HT1080 (cell line): ENCODE data around the gene ERICH4. TPM values are rescaled to one million over a fixed set of nuclear protein-coding genes. Genes with fewer than 3 reads are reported as not detected.
"Not testable (repeated sequence)": the region's sequence is repeated elsewhere in the genome, so short reads cannot be mapped to it uniquely, and the experiment has no call there.

Source experiments
- DNase-seq: peaks from one replicate; pipeline ENCODE4 v3.0.0-alpha.2; 2015; ENCODE audit warnings: low read depth
- total RNA-seq: library from RNA; depleted of rRNA; stranded (reverse); fragments of >200 nt; shearing (Covaris generic); gene quantifications from 2 replicates; pipeline ENCODE4 v1.2.3, GENCODE V29; 2014

ERICH4 gene
- total RNA-seq, 1 experiment from 2014 or later: not detected

DNA sequence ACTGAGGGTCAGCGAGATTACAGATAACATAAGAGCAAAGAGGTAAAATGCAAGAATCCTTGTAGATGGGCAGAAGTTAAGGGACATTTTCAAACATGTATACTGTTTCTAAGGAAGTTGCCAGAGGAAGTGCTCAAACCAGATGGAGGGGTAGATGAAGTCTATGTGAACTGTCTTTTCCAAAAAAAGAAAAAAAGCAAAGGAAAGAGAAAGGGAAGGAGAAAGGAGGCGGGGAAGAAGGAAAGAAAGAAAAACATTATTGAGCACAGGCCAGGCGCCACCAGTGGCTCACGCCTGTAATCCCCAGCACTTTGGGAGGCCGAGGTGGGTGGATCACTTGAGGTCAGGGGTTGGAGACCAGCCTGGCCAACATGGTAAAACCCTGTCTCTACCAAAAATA lies 8.5 kb upstream of the ERICH4 start:
- DNase-seq: no peak

DNA sequence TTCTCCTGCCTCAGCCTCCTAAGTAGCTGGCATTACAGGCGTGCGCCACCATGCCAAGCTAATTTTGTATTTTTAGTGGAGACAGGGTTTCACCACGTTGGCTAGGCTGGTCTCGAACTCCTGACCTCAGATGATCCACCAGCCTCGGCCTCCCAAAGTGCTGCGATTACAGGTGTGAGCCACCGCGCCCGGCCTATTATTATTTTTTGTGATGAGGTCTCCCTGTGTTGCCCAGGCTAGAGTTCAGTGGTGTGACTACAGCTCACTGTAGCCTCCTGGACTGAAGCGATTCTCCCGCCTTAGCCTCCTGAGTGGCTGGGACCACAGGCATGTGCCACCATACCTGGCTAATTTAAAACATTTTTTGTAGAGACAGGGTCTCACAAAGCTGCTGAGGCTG lies 7.6 kb upstream of the ERICH4 start:
- not testable (repeated sequence) for DNase-seq

DNA sequence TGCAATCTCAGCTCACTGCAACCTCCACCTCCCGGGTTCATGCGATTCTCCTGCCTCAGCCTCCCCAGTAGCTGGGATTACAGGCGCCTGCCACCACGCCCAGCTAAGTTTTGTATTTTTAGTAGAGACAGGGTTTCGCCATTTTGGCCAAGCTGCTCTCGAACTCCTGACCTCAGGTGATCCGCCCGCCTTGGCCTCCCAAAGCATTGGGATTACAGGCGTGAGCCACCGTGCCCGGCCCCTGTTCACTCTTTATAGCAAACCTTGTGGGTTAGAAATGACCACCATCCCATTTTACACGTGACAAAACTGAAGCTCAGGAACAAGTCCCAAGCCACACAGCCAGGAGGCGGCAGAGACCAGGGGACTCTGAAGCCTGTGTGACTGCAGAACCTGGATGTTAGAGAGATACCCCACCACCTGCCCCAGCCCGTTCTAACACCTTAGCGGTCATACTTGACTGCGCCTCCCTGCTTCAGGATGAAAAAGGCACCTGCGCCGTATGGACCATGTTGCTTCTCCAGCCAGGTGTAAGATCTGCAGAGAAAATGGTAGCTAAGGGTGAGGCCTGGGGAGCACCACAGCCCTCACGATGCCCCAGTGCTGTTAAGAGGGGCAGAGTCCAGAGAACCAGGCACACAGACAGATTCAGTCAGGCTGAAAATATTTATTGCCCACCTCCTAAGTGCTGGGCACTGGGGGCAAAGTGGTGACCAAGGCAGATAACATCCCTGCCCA lies 6.9 kb upstream of the ERICH4 start:
- no peak for DNase-seq

DNA sequence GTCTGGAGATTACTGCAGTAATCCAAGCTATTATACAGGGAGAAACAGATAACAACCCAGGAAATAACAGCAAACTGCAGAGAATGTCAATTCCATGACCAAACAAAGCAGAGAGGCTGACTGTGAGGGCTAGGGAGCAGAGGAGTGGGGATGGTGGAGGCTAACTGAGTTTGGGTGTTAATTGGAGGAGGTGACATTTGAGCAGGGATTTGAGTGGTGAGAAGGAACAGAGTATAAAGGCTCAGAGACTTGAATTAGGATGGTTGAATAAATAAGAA lies 6.3 kb upstream of the ERICH4 start:
- DNase-seq: no peak

DNA sequence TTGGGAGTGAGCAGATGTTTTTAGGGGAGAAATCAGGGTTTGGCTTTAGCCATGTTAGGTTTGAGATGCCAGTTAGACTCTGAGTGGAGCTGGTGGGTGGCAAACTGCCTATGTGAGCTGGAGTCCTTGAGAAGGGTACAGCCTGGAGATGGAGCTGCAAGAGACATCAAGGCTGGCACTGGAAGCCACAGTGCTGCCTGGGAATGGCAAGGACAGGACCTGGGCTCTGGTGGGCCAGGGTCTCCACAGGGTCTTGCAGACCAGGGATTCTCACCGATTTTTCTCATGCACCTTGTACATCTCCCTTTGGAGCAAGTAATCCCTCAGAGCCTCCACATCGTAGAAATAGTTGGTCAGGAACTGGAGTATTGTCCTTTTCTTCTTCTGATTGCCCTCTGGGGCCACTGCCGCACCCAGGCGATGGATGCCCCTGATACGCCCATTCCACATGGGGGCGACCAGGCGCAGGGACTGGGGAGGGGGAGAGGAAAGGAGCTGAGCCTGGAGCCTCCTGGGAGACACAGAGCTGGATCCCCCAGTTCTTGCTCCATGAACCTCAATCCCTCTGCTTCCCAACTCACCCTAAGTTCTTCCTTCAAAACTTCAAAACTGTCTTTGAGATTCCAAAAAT lies 4.9 kb upstream of the ERICH4 start:
- DNase-seq: no peak

DNA sequence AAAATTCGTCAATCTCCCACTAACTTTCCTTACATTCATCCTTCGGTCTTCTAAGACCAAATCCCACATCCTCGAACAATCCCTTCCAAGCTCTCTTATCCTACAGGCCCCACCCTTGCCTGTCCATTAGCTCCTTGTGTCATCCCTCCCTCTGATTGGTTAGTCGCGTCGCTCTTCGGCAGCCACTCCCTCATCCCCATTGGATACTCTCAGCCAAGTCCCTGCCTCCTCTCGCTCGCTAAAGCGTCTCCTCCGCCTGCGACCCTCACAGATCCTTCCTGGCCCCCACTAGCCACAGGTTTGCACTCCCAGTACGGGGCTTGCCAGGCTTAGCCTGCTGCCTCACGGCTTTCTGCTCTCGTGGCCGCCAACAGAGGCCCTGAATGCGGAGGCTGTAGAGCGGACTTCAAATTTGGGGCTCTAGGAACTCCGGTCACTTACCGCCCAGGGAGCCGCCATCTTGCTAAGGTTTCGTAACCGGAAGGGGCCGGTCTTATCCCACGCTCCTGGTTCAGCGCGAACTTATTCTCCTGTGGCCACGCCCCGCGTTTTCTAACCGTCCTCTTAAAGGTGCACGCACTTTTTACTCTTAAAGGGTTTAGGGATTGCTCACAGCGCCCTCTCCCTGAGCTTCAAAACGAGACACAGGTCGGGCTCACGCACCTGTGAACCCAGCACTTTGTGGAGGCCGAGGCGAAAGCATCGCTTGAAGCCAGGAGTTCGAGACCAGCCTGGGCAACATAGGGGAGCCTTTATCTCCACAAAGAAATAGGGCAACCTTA lies 3.3 kb upstream of the ERICH4 start, which contains the start of gene DMAC2:
DMAC2 (minus strand) TSS at position 472 of the 782 bp plus-strand sequence; CDS start at position 459, 13 bp downstream.
- DNase-seq: peak; percentile 97

DNA sequence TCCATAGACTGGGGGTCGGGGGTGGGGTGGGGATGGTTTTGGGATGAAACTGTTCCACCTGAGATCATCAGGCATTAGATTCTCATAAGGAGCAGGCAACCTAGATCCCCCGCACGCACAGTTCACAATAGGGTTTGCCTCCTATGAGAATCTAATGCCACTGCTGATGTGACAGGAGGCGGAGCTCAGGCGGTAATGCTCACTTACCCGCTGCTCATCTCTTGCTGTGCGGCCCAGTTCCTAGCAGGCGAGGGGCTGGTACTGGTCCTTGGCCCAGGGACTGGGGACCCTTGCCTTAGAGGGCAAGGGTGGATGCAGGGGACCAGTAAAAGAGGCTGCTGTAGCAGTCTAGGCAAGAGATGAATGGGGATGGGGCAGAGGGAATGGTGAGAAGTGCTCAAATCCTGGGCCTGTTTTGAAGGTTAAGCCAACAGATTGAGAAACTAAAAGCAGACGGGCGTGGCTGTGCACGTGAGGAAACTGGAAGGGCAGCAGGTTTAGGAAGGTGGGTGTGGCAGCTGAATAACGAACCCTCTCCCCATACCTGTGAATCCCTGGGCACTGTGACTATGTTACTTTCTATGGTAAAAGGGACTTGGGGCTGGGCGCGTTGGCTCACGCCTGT lies 1.5 kb upstream of the ERICH4 start:
- DNase-seq: no peak

DNA sequence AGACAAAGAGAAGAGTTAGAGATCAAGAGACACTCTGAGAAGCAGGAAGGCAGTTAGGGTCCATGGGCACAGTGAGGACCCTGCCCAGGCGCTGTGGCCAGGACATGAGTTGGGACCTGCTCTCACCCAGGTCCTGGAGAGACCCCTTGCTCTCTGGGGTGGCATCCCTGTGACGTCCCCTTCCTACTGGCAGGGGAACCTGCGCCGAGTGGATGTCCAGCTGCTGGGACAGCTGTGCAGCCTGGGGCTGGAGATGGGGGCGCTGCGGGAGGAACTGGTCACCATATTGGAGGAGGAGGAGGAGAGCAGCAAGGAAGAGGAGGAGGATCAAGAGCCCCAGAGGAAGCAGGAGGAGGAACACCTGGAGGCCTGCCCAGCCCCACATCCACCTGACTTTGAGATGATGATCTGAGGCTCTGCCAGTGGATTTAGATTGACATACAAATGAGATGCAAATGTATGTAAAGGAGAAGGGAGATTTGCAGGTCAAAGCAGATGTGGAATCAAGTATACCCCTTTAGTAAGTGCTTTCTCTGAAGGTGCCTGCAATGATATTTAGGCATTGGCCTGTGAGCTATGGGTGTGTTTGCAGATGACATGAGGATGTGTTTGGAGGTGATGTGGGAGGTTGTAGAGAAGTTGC lies 978 bp downstream of the ERICH4 start:
- DNase-seq: no peak

DNA sequence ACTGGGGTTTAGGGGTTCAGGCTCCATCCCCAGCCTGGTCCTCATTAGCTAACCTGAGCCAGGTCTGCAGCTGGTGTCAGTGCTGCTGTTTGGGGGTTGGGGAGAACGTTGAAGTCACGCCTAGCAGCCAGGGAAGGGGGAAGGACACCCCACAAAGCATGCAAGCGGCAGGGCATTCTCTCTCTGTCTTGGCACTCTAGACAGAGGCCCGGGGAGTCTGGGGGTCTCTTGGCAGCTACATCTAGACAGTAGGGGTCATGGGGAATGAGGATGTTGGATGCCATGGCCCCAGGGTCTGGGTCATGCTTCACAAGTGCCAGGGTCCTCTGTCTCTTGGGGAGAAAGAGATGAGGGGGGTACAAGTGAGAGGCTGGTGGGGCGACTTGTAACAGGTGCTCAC lies 2.6 kb downstream of the ERICH4 start:
- DNase-seq: no peak

DNA sequence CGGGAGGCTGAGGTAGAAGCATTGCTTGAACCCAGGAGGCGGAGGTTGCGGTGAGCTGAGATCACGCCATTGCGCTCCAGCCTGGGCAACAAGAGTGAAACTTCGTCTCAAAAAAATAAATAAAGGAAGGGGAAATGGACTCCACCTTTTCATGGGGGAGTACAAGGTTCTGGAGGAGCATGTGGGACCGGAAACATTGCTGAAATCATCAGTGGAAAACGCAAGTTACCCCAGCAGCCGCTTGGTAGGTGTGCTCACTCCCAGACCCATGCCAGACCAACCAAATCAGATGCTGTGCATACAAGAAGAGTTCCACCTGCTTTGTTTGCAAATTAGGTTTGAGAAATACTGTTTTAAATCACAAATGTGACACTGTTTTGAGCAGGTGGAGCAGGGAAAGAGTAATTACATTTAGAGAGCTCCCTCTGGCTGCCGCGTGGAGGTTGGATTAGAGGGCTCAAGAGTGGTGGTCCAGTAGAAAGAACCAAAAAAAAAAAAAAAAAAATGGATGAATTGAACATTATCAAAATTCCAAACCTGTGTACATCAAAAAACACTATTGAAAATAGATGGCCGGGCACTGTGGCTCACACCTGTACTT lies 4.9 kb downstream of the ERICH4 start:
- no peak for DNase-seq

DNA sequence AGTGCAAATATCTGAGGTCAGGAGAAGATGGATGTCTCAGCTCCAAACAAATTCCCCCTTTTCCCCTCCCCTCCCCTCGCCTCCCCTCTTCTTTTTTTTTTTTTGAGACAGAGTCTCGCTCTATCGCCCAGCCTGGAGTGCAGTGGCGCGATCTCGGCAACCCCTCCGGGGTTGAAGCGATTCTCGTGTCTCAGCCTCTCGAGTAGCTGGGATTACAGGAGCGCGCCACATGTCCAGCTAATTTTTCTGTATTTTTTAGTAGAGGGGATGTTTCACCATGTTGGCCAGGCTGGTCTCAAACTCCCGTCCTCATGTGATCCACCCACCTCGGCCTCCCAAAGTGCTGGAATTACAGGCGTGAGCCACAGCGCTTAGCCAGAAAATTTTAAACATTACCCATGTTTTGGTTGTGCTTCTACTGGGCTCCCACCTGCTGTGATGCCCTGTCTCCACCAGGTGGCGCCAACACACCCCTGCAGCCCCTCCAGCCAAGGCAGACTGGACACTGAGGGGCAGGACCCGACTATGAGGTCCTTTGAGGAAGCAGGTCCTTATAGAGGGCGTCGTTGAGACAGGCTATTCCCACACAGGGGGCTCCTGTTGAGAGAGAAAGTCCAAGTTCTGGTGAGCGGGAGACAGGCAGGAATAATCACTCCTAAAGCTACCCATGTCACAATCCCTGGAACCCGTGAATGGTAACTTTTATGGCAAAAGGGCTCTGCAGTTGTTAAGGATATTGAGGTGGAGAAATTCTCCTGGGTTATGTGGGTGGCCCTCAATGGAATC lies 6.3 kb downstream of the ERICH4 start:
- peak; percentile 73 for DNase-seq

DNA sequence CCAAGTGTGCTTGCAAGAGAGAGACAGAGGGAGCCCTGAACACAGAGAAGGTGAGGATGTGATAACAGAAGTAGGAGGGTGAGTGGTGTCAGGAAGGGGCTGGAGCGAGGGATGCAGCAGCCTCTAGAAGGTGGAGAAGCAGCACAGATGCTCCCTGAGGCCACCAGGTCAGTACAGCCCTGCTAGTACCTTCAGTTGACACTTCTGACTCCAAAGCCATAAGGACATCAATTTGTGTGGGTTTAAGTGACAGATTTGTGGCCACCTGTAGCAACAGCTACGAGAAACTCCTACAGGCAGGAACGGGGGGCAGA lies 6.9 kb downstream of the ERICH4 start:
- DNase-seq: no peak

DNA sequence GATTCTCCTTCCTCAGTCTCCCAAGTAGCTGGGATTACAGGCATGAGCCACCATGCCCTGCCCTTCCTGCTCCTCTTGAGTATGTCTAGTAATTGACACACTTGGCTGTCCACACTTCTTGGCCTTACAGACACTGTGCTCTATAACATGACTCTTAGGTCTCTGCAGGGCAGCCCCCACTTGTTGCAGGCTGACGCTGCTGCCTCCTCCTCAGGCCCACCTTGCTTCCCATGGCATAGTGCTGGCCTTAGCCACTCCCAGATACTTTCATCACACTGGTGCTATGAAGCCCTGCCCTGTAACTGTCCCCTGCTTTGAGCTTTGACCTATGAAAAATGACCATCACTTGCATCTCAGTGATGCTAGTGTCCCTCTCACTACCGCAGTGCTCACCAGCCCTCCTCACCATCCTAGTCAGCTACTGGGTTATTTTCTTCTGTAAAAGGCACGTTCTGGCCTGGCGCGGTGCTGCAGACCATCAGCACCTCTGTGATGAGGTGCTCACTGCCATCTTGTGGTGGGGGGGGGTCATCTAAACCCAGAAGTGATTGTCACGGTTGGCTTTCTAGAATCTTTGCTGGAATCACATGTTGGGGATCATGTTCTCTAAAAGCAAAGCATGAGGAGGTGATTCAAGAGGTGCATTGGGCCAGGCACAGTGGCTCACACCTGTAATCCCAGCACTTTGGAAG lies 9.8 kb downstream of the ERICH4 start:
- no peak for DNase-seq

DNA sequence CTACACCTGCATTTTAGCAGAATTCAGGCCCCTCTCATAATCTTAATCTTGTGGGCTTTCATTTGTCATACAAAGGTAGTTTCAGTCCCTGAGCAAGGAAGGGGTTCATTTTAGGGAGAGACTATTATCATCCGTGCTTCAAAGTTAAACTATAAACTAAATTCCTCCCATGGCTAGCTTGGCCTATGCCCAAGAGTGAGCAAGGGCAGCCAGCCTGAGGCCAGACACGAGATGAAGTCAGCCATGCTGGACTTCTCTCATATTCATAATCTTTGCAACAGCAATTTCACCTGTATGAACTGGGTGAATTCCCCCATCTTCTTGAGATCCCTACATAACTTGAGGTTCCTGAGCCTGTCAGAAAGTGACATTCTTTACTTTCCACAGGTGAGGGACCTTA lies 13.0 kb downstream of the ERICH4 start:
- DNase-seq: no peak

DNA sequence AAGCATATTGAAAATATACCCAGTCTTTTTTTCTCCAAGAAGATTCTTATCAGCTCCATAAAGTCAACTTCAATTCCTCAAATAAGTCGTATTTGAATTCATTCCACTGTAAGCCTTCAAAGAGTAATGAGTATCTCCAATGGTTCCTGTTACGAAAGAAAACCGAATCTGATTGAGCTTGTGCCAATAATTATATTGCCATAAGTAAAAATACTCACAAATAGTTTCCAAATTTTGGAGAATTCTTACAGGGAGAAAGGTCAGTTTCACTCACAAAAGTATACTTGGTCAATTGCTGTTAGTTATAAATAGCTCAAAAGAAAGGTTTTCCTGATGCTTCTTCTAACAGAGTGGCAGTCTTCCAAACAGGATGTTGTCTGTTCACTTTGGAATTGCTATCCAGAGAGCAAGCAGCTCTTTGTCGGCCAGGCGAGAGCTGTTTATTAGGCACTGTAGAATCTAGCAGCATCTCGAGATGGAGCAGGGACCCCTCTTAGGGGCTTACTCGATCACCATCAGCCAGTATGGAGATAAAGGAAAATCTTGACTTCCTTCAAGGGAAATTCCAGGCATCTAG lies 13.5 kb downstream of the ERICH4 start:
- DNase-seq: no peak

DNA sequence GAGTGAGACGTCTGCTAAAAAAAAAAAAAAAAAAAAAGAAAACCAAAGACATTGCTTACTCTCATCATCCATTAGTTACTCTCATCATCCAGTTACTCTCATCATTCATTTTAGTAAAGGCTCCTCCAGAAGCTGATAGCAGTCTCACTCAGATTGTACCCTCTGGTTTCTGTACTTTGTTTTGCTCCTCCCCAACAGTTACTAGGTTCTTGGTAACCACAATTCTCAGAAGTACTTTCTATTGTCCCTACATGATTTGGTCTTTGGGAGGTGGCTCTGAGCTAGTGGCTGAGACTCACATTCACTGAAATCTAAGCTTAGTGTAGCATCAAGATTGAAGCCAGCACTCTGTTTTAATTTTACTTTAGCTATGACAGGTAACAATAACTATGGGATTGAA lies 14.3 kb downstream of the ERICH4 start:
- no peak for DNase-seq

DNA sequence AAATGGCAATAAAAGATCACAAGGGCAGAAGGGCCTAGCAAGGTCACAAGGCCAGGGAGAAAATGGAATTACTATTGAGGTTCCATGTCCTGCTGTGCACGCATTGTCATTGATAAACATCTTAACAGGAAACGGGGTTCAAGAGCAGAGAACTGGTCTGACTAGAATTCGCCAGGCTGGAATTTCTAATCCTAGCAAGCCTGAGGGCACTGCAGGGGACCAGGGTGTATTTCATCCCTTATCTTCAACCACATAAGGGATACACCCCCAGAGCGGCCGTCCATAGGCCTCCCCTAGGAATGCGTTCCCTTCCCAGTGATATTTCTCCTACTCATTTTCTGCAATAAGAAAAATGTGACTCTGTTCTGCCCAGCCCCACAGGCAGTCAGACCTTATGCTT lies 19.5 kb downstream of the ERICH4 start:
- no peak for DNase-seq

DNA sequence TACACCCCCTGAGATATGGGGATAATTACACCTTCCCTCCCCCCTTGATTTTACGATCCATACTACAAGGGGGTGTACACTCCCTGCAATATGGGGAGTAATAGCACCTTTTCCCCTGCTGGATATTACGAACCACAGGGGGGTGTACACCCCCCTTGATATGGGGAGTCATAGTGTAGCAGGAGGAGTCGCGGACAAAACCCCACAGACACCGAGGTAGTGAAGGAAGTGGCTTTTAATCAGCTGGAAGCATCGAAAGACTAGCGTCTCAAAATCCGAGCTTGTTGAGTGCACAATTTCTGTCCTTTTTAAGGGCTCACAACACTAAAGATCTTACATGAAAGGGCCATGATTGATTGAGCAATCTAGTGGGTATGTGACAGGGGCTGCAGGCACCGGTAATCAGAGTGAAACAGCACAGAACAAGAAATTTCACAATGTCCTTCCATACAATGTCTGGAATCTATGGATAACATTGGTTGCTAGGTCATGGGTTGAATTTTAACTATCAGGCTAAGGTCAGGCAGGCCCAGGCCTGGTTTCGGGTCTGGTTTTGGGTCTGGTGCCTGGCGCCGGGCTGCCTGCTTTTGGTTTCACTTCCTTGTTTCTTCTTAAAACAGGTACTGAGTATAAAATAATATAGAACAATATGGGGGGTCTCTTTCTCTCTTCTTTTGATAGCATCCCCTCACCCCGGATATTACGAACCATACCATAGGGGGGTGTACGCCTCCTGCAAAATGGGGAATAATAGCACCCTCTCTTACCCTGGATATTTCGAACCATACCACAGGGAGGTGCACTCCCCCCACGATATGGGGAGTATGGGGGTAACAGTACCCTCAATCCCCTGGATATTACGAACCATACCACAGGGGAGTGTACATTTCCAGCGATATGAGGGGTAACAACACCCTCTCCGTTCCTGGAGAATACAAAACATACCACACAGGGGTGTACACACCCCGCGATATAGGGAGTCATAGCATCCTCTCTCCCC lies 20.6 kb downstream of the ERICH4 start:
- DNase-seq: not testable (repeated sequence)
